HG03521 (cell line): ENCODE data around the gene SUPT5H.
A peak's percentile ranks its signal among the peaks of the same experiment; 100 is the strongest.

Experiments used
- ATAC-seq: cut with Tn5 transposase; IDR thresholded peaks from one replicate; pipeline ENCODE4 v1.9.1; 2021; ENCODE audit warnings: mild to moderate bottlenecking, moderate library complexity; ENCODE audit not compliant: unreplicated experiment

The SUPT5H gene

GRCh38 chr19:39494661-39495060 lies 49.3 kb downstream of the SUPT5H start:
- ATAC-seq: no peak

- ATAC-seq: no peak
Observed at GRCh38 chr19:39496063-39496462, 50.7 kb downstream of the SUPT5H start.

GRCh38 chr19:39497701-39497995 lies 52.3 kb downstream of the SUPT5H start:
- ATAC-seq: no peak

GRCh38 chr19:39497996-39498797 lies 52.8 kb downstream of the SUPT5H start:
- ATAC-seq: no peak

GRCh38 chr19:39498798-39499642 lies 53.6 kb downstream of the SUPT5H start, which contains the start of gene DLL3:
DLL3 (plus strand) TSS chr19:39498947; CDS start chr19:39498975, 28 bp downstream.
- ATAC-seq: no peak

- no peak for ATAC-seq
Observed at GRCh38 chr19:39499932-39500331, 54.5 kb downstream of the SUPT5H start.

- ATAC-seq: no peak
Observed at GRCh38 chr19:39500543-39500942, 55.2 kb downstream of the SUPT5H start.

GRCh38 chr19:39501340-39501739 lies 56.0 kb downstream of the SUPT5H start:
- ATAC-seq: no peak

GRCh38 chr19:39502640-39503417 lies 57.4 kb downstream of the SUPT5H start:
- no peak for ATAC-seq

- no peak for ATAC-seq
Observed at GRCh38 chr19:39506598-39506943, 61.2 kb downstream of the SUPT5H start.

GRCh38 chr19:39506944-39507714 lies 61.7 kb downstream of the SUPT5H start:
- peak; percentile 66 for ATAC-seq

GRCh38 chr19:39507715-39508364 lies 62.5 kb downstream of the SUPT5H start:
- ATAC-seq: no peak

GRCh38 chr19:39508629-39509028 lies 63.2 kb downstream of the SUPT5H start:
- no peak for ATAC-seq

GRCh38 chr19:39509233-39509632 lies 63.9 kb downstream of the SUPT5H start:
- no peak for ATAC-seq

- no peak for ATAC-seq
Observed at GRCh38 chr19:39512988-39513387, 67.6 kb downstream of the SUPT5H start.

- no peak for ATAC-seq
Observed at GRCh38 chr19:39514840-39515550, 69.6 kb downstream of the SUPT5H start, which contains the start of gene SELENOV. SELENOV (plus strand) TSS chr19:39515139; CDS start chr19:39515213, 74 bp downstream.

- ATAC-seq: no peak
Observed at GRCh38 chr19:39515551-39516191, 70.3 kb downstream of the SUPT5H start.

GRCh38 chr19:39516270-39516669 lies 70.9 kb downstream of the SUPT5H start:
- ATAC-seq: no peak

GRCh38 chr19:39517432-39517831 lies 72.0 kb downstream of the SUPT5H start:
- ATAC-seq: no peak
